Measurements from ENCODE around the gene CBX4.
"Not testable (repeated sequence)": the region's sequence is repeated elsewhere in the genome, so short reads cannot be mapped to it uniquely, and the experiment has no call there.

CBX4 gene

GRCh38 chr17:79859676-79860615 is 20.7 kb upstream of the CBX4 start:
- no peak for DNase-seq

- DNase-seq: no peak
Measured at GRCh38 chr17:79857095-79857494, 17.9 kb upstream of the CBX4 start.

- DNase-seq: no peak
Measured at GRCh38 chr17:79855331-79856124, 16.3 kb upstream of the CBX4 start.

- DNase-seq: no peak
Measured at GRCh38 chr17:79854080-79855060, 15.1 kb upstream of the CBX4 start.

GRCh38 chr17:79853168-79853567 is 13.9 kb upstream of the CBX4 start:
- not testable (repeated sequence) for DNase-seq

- DNase-seq: peak in 1 of 2 donors; percentile 21
Measured at GRCh38 chr17:79852748-79853147, 13.5 kb upstream of the CBX4 start.

GRCh38 chr17:79851461-79851817 is 12.2 kb upstream of the CBX4 start:
- DNase-seq: no peak

GRCh38 chr17:79850571-79851460 is 11.6 kb upstream of the CBX4 start:
- DNase-seq: no peak

GRCh38 chr17:79849953-79850352 is 10.7 kb upstream of the CBX4 start:
- no peak for DNase-seq

GRCh38 chr17:79848370-79848766 is 9.1 kb upstream of the CBX4 start:
- no peak for DNase-seq

- no peak for DNase-seq
Measured at GRCh38 chr17:79847698-79848369, 8.6 kb upstream of the CBX4 start.

- no peak for DNase-seq
Measured at GRCh38 chr17:79845601-79845949, 6.3 kb upstream of the CBX4 start.

- peak; percentile 27 to 62 for DNase-seq
Measured at GRCh38 chr17:79844869-79845600, 5.8 kb upstream of the CBX4 start.

- DNase-seq: peak in 1 of 2 donors; percentile 14
Measured at GRCh38 chr17:79843816-79844800, 4.9 kb upstream of the CBX4 start.

- peak in 1 of 2 donors; percentile 33 for DNase-seq
Measured at GRCh38 chr17:79843474-79843815, 4.2 kb upstream of the CBX4 start.

GRCh38 chr17:79842656-79843473 is 3.6 kb upstream of the CBX4 start:
- peak; percentile 16 to 60 for DNase-seq

GRCh38 chr17:79842136-79842655 is 3.0 kb upstream of the CBX4 start:
- no peak for DNase-seq
